Measurements from ENCODE around the gene PARP9. TPM values are rescaled to one million over a fixed set of nuclear protein-coding genes. Genes with fewer than 3 reads are reported as not detected.

PARP9 gene
- total RNA-seq, 1 donor from 2014 or later, result 8.1 TPM

- no peak for DNase-seq (ENCODE audit: low spot score in 2 of 2)
- TF ChIP-seq CTCF (IDR thresholded peaks at IDR 0.05), result no peak
- no peaks in the 10 kb centered on the region for H3K27me3 ChIP-seq
- peaks cover 0 to 4% of the 10 kb centered on the region in 2 donors for H3K4me1 ChIP-seq
- peaks cover 0 to 17% of the 10 kb centered on the region in 2 donors for H3K9me3 ChIP-seq
- no peaks in the 10 kb centered on the region for H3K36me3 ChIP-seq
- no peak overlapping the region for H3K27ac ChIP-seq
- intact Hi-C loops (cut with DNase I), result no loop called here
- no peak overlapping the region for H3K4me3 ChIP-seq
Measured at GRCh38 chr3:122581622-122582021, 17.5 kb upstream of the PARP9 start.

GRCh38 chr3:122580470-122580869 is 16.4 kb upstream of the PARP9 start:
- H3K27me3 ChIP-seq, result no peaks in the 10 kb centered on the region
- peaks cover 0 to 17% of the 10 kb centered on the region in 2 donors for H3K9me3 ChIP-seq
- intact Hi-C loops (cut with DNase I), result no loop called here
- no peak for DNase-seq (ENCODE audit: low spot score in 2 of 2)
- TF ChIP-seq CTCF (IDR thresholded peaks at IDR 0.05), result no peak
- no peak overlapping the region for H3K27ac ChIP-seq
- no peaks in the 10 kb centered on the region for H3K36me3 ChIP-seq
- H3K4me1 ChIP-seq, result peaks cover 0 to 4% of the 10 kb centered on the region in 2 donors
- no peak overlapping the region for H3K4me3 ChIP-seq

- intact Hi-C loops (cut with DNase I), result no loop called here
- no peaks in the 10 kb centered on the region for H3K27me3 ChIP-seq
- peak overlapping the region; percentile 48 to 58 for H3K4me3 ChIP-seq
- no peak for TF ChIP-seq CTCF (IDR thresholded peaks at IDR 0.05)
- H3K27ac ChIP-seq, result no peak overlapping the region
- H3K9me3 ChIP-seq, result peaks cover 0 to 12% of the 10 kb centered on the region in 2 donors
- H3K4me1 ChIP-seq, result peaks cover 0 to 4% of the 10 kb centered on the region in 2 donors
- H3K36me3 ChIP-seq, result no peaks in the 10 kb centered on the region
- no peak for DNase-seq (ENCODE audit: low spot score in 2 of 2)
Measured at GRCh38 chr3:122578069-122578740, 14.1 kb upstream of the PARP9 start.

GRCh38 chr3:122577409-122578031 is 13.4 kb upstream of the PARP9 start, which contains the start of gene PARP15:
Gene PARP15, plus strand, starts transcription at chr3:122577650. Its CDS starts 18 bp downstream, at chr3:122577668.
- intact Hi-C loops (cut with DNase I), result no loop called here
- no peak within 1 kb of the TSS for H3K27ac ChIP-seq
- no peaks in the 10 kb centered on the region for H3K36me3 ChIP-seq
- DNase-seq (ENCODE audit: low spot score in 2 of 2), result no peak
- H3K27me3 ChIP-seq, result no peaks in the 10 kb centered on the region
- no peak for TF ChIP-seq CTCF (IDR thresholded peaks at IDR 0.05)
- peaks cover 0 to 12% of the 10 kb centered on the region in 2 donors for H3K9me3 ChIP-seq
- peak within 1 kb of the TSS; percentile 48 to 58 for H3K4me3 ChIP-seq
- peaks cover 0 to 4% of the 10 kb centered on the region in 2 donors for H3K4me1 ChIP-seq

- Histone ChIP-seq H3K4me3 (no peak overlapping the region), H3K36me3 (peaks cover 0 to 11% of the 10 kb centered on the region in 2 donors), H3K27ac (no peak overlapping the region), H3K9me3 (peaks cover 0 to 2% of the 10 kb centered on the region in 2 donors), H3K4me1 (peaks cover 0 to 4% of the 10 kb centered on the region in 2 donors), H3K27me3 (no peaks in the 10 kb centered on the region)
- intact Hi-C loops (cut with DNase I), result no loop called here
- no peak for TF ChIP-seq CTCF (IDR thresholded peaks at IDR 0.05)
- DNase-seq (ENCODE audit: low spot score in 2 of 2), result no peak
Measured at GRCh38 chr3:122576174-122576940, 12.3 kb upstream of the PARP9 start.
